CD4-positive, alpha-beta T cell (primary cell): Measurements from ENCODE around the gene SEPTIN8. TPM values are rescaled to one million over a fixed set of nuclear protein-coding genes. Genes with fewer than 3 reads are reported as not detected.

Experiments
- ATAC-seq: fragments of 200-7000 bp; cut with Tn5 transposase; one replicate; pipeline ENCODE4 v1.10.0; 2022; ENCODE audit warnings: mild to moderate bottlenecking; ENCODE audit not compliant: poor library complexity
- CTCF ChIA-PET: fragments of 350-600 bp; sonication (Branson Sonifier 250); formaldehyde crosslinking; loops from one replicate; lab custom pipeline; 2021; ENCODE audit warnings: antibody characterized with exemption, inconsistent platforms; lab: Charles Lee
- POLR2A ChIA-PET: fragments of 350-600 bp; sonication (Branson Sonifier 250); formaldehyde crosslinking; loops from one replicate; lab custom pipeline; 2021; ENCODE audit warnings: antibody characterized with exemption, inconsistent platforms; lab: Charles Lee
- DNase-seq, 14 experiments: peaks; one replicate each; pipeline ENCODE4 v3.0.0-alpha.2; 2013 to 2020; ENCODE audit warnings: mixed read lengths in 2 of 14
- H3K27ac ChIP-seq, 2 donors: one replicate each; pipeline versions ENCODE4 v1.5.1 to v1.7.0; 2013; ENCODE audit warnings: low read length in 2 of 2, low read depth in 1 of 2, mild to moderate bottlenecking in 1 of 2
- H3K27me3 ChIP-seq, 2 experiments: 1 replicate in 1 of 2; 2 replicates in 1 of 2; pipeline versions ENCODE4 v1.6.1 to v1.7.0; 2013; ENCODE audit warnings: low read length in 2 of 2, control low read depth in 1 of 2, mild to moderate bottlenecking in 1 of 2, moderate library complexity in 1 of 2; ENCODE audit not compliant: insufficient read depth in 2 of 2, control insufficient read depth in 1 of 2
- H3K36me3 ChIP-seq: one replicate; pipeline ENCODE4 v1.6.1; 2013; ENCODE audit warnings: low read length, control low read depth; ENCODE audit not compliant: insufficient read depth
- H3K4me1 ChIP-seq: one replicate; pipeline ENCODE4 v1.6.1; 2013; ENCODE audit warnings: low read length, control low read depth; ENCODE audit not compliant: insufficient read depth
- H3K4me3 ChIP-seq: one replicate; pipeline ENCODE4 v1.5.1; 2013; ENCODE audit warnings: mild to moderate bottlenecking, low read length, moderate library complexity
- H3K9me3 ChIP-seq, 2 experiments: 1 replicate in 1 of 2; 2 replicates in 1 of 2; pipeline versions ENCODE4 v1.6.1 to v1.7.0; 2013; ENCODE audit warnings: low read length in 2 of 2, mild to moderate bottlenecking in 2 of 2, control low read depth in 1 of 2, moderate library complexity in 1 of 2; ENCODE audit not compliant: control insufficient read depth in 1 of 2, insufficient read depth in 1 of 2
- H3K27ac Mint-ChIP-seq: one replicate; pipeline ENCODE4 v1.8.0; 2020; ENCODE audit warnings: mixed read lengths
- H3K27me3 Mint-ChIP-seq: one replicate; pipeline ENCODE4 v1.8.0; 2021; ENCODE audit warnings: mixed read lengths
- H3K36me3 Mint-ChIP-seq: one replicate; pipeline ENCODE4 v1.8.0; 2021; ENCODE audit warnings: low read depth, mixed read lengths
- H3K4me1 Mint-ChIP-seq: one replicate; pipeline ENCODE4 v1.8.0; 2021; ENCODE audit warnings: low read depth, mixed read lengths
- H3K4me3 Mint-ChIP-seq: one replicate; pipeline ENCODE4 v1.8.0; 2020; ENCODE audit warnings: mild to moderate bottlenecking, mixed read lengths
- H3K9me3 Mint-ChIP-seq: one replicate; pipeline ENCODE4 v1.8.0; 2020; ENCODE audit warnings: mixed read lengths
- CTCF ChIP-seq: fragments of 200-600 bp; IDR thresholded peaks from one replicate; pipeline ENCODE4 v1.8.0; 2022; ENCODE audit warnings: antibody characterized with exemption, mild to moderate bottlenecking
- intact Hi-C, 2 experiments: fragments of 100-400 bp; cut with DNase I in 1 of 2; cut with micrococcal nuclease in 1 of 2; formaldehyde crosslinking; loops; one replicate each; pipeline versions ENCODE4 v1.15.1 to v1.9.0; 2023 to 2025; cut with DNase I, micrococcal nuclease
- total RNA-seq, 174 experiments: library from RNA in 2 of 174; stranded (reverse) in 2 of 174; gene quantifications; one replicate each; pipeline ENCODE4 v1.2.3 and lab custom pipeline; 2021 to 2026

The SEPTIN8 gene
- total RNA-seq, 2 experiments from 2014 or later = 4.4 to 5.3 TPM

GRCh38 chr5:132742158-132742557, 34.9 kb downstream of the SEPTIN8 start:
- H3K27me3 ChIP-seq = no peaks in the 10 kb centered on the region
- no peak overlapping the region for H3K4me3 Mint-ChIP-seq
- ATAC-seq = no peak

GRCh38 chr5:132739232-132739631, 37.8 kb downstream of the SEPTIN8 start:
- Histone ChIP-seq H3K27me3 (no peaks in the 10 kb centered on the region), H3K36me3 (no peaks in the 10 kb centered on the region), H3K9me3 (no peaks in the 10 kb centered on the region), H3K27ac (no peak overlapping the region), H3K4me3 (no peak overlapping the region), H3K4me1 (peaks cover 16% of the 10 kb centered on the region)
- intact Hi-C loops = loop anchor here in 1 of 2 experiments (5.0 kb wide), 4 partner anchors 128 to 313 kb away; partner anchors contain the start of genes AFF4, GDF9, HSPA4 and RAD50
- Mint-ChIP-seq H3K9me3 (no peaks in the 10 kb centered on the region), H3K27ac (no peak overlapping the region), H3K36me3 (no peaks in the 10 kb centered on the region), H3K4me1 (peaks cover 31% of the 10 kb centered on the region), H3K27me3 (no peaks in the 10 kb centered on the region), H3K4me3 (no peak overlapping the region)
- ChIA-PET CTCF (interaction anchor here (4.0 kb wide), 1 partner anchor 7 kb away, joined by 21 read pairs; the partner anchor contains the start of gene CCNI2), POLR2A (interaction anchor here (3.9 kb wide), 1 partner anchor 8 kb away, joined by 84 read pairs; the partner anchor contains the start of gene CCNI2)
- TF ChIP-seq CTCF = no peak
- ATAC-seq (no peak), DNase-seq (no peak)

More at GRCh38 chr5:132742158-132742557, 34.9 kb downstream of the SEPTIN8 start:
- no peaks in the 10 kb centered on the region for H3K27me3 Mint-ChIP-seq
- no peaks in the 10 kb centered on the region for H3K36me3 Mint-ChIP-seq
- no peak for DNase-seq
- ChIA-PET CTCF (no interaction called here), POLR2A (no interaction called here)
- H3K27ac ChIP-seq = no peak overlapping the region
- no peaks in the 10 kb centered on the region for H3K9me3 Mint-ChIP-seq
- intact Hi-C loops = no loop called here
- no peak for TF ChIP-seq CTCF
- peaks cover 17% of the 10 kb centered on the region for H3K4me1 Mint-ChIP-seq
- no peaks in the 10 kb centered on the region for H3K36me3 ChIP-seq
- H3K4me3 ChIP-seq = no peak overlapping the region
- H3K27ac Mint-ChIP-seq = no peak overlapping the region
- H3K9me3 ChIP-seq = no peaks in the 10 kb centered on the region
- H3K4me1 ChIP-seq = peaks cover 13% of the 10 kb centered on the region

GRCh38 chr5:132737982-132738681, 38.9 kb downstream of the SEPTIN8 start:
- Histone ChIP-seq H3K9me3 (no peaks in the 10 kb centered on the region), H3K4me3 (no peak overlapping the region), H3K4me1 (peaks cover 16% of the 10 kb centered on the region), H3K27me3 (no peaks in the 10 kb centered on the region), H3K27ac (peak overlapping the region in 1 of 2 donors; percentile 81), H3K36me3 (peaks cover 4% of the 10 kb centered on the region)
- CTCF ChIA-PET = interaction anchor here (1.5 to 4.0 kb wide), 2 partner anchors 9 to 73 kb away, joined by 3 to 21 read pairs; partner anchors contain the start of gene CCNI2
- intact Hi-C loops = loop anchor here in 1 of 2 experiments (5.0 kb wide), 4 partner anchors 129 to 314 kb away; partner anchors contain the start of genes AFF4, GDF9, HSPA4 and RAD50
- Mint-ChIP-seq H3K4me3 (peak overlapping the region; percentile 87), H3K4me1 (peaks cover 31% of the 10 kb centered on the region), H3K27me3 (no peaks in the 10 kb centered on the region), H3K27ac (peak overlapping the region; percentile 76), H3K9me3 (no peaks in the 10 kb centered on the region), H3K36me3 (peaks cover 11% of the 10 kb centered on the region)
- TF ChIP-seq CTCF = no peak
- no peak for ATAC-seq
- DNase-seq = no peak
- POLR2A ChIA-PET = interaction anchor here (0.7 to 3.9 kb wide), 20 partner anchors 9 to 1480 kb away, joined by 3 to 84 read pairs (median 4); partner anchors contain the start of genes CCNI2, HSPA4, IRF1 and RAD50
